ENCODE data around the gene RBAK. TPM values are rescaled to one million over a fixed set of nuclear protein-coding genes. Genes with fewer than 3 reads are reported as not detected.
"Not testable (repeated sequence)": the region's sequence is repeated elsewhere in the genome, so short reads cannot be mapped to it uniquely, and the experiment has no call there.

Gene RBAK
- total RNA-seq, 1 experiment from 2014 or later, result 16.1 TPM

DNA sequence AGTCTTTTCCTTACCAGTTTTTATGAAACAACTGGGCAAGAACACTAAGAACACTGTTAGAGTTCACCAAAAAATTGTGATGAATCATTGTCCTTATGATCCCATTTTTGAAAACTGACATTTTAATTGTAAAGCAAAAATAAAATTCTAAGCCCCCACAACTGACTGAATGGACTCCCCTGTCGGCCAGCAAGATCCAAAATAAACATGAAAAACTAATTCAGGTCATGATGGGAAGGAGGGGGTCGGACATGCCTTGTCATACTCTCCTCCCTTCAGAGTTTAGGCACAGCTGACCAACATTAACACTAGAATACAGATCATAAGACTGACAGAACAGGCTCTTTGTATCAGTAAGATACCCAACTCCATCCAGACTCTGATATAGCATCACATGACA, 2.0 kb upstream of the RBAK start:
- no peak overlapping the region for H3K4me3 Mint-ChIP-seq (ENCODE audit: unreplicated experiment)
- peaks cover 10% of the 10 kb centered on the region for H3K9me3 Mint-ChIP-seq (ENCODE audit: unreplicated experiment)
- CTCF ChIA-PET, result no interaction called here
- intact Hi-C loops (cut with micrococcal nuclease; ENCODE audit: unreplicated experiment), result no loop called here
- no peaks in the 10 kb centered on the region for H3K4me1 Mint-ChIP-seq (ENCODE audit: low read depth, unreplicated experiment)
- no peak overlapping the region for H3K27ac Mint-ChIP-seq (ENCODE audit: unreplicated experiment)
- no peak for DNase-seq
- no peak overlapping the region for H3K4me3 ChIP-seq (ENCODE audit: low read depth, low read length)
- peaks cover 20% of the 10 kb centered on the region for H3K36me3 Mint-ChIP-seq (ENCODE audit: insufficient read depth, unreplicated experiment)
- 0 out of 2 replicates have a peak, but pooled peaks cover 4% of the 10 kb centered on the region for H3K4me1 ChIP-seq
- no peaks in the 10 kb centered on the region for H3K27me3 Mint-ChIP-seq (ENCODE audit: insufficient read depth, unreplicated experiment)
- no TSS peak for BruUV-seq (replicated peaks)
- no peaks in the 10 kb centered on the region for H3K9me3 ChIP-seq
- no peaks in the 10 kb centered on the region for H3K27me3 ChIP-seq (replicated peaks; ENCODE audit: control insufficient read depth, insufficient read depth, low read length)
- POLR2A ChIA-PET, result no interaction called here
- no peak for TF ChIP-seq CTCF (IDR thresholded peaks at IDR 0.05; ENCODE audit: insufficient read depth in 1 of 2, low read depth in 1 of 2, low read length in 1 of 2, severe bottlenecking in 1 of 2, unreplicated experiment in 1 of 2)
- H3K36me3 ChIP-seq (ENCODE audit: control insufficient read depth, insufficient read depth, low read length), result no peaks in the 10 kb centered on the region

- POLR2A ChIA-PET; BruUV-seq (replicated peaks); DNase-seq; H3K9me3 ChIP-seq; H3K27me3 Mint-ChIP-seq (ENCODE audit: insufficient read depth, unreplicated experiment); CTCF ChIA-PET; H3K27me3 ChIP-seq (replicated peaks; ENCODE audit: control insufficient read depth, insufficient read depth, low read length); intact Hi-C loops (cut with micrococcal nuclease; ENCODE audit: unreplicated experiment); H3K36me3 ChIP-seq (ENCODE audit: control insufficient read depth, insufficient read depth, low read length); H3K4me1 Mint-ChIP-seq (ENCODE audit: low read depth, unreplicated experiment); H3K4me1 ChIP-seq: not testable (repeated sequence)
- H3K36me3 Mint-ChIP-seq (ENCODE audit: insufficient read depth, unreplicated experiment), result peaks cover 43% of the 10 kb centered on the region
- peaks cover 20% of the 10 kb centered on the region for H3K9me3 Mint-ChIP-seq (ENCODE audit: unreplicated experiment)
- peak overlapping the region; percentile 81 for H3K27ac Mint-ChIP-seq (ENCODE audit: unreplicated experiment)
- H3K4me3 Mint-ChIP-seq (ENCODE audit: unreplicated experiment), result peak overlapping the region; percentile 89
- peak overlapping the region; percentile 72 for H3K4me3 ChIP-seq (ENCODE audit: low read depth, low read length)
Observed at GRCh38 chr7:5046397-5046732, 705 bp downstream of the RBAK start.

GRCh38 chr7:5047127-5047526, 1.5 kb downstream of the RBAK start:
- POLR2A ChIA-PET; H3K4me1 Mint-ChIP-seq (ENCODE audit: low read depth, unreplicated experiment); H3K36me3 ChIP-seq (ENCODE audit: control insufficient read depth, insufficient read depth, low read length); intact Hi-C loops (cut with micrococcal nuclease; ENCODE audit: unreplicated experiment); H3K9me3 ChIP-seq; H3K27me3 ChIP-seq (replicated peaks; ENCODE audit: control insufficient read depth, insufficient read depth, low read length); BruUV-seq (replicated peaks); H3K27ac Mint-ChIP-seq (ENCODE audit: unreplicated experiment); DNase-seq; H3K4me1 ChIP-seq; H3K27me3 Mint-ChIP-seq (ENCODE audit: insufficient read depth, unreplicated experiment); H3K4me3 ChIP-seq (ENCODE audit: low read depth, low read length): not testable (repeated sequence)
- peaks cover 51% of the 10 kb centered on the region for H3K36me3 Mint-ChIP-seq (ENCODE audit: insufficient read depth, unreplicated experiment)
- peak overlapping the region; percentile 89 for H3K4me3 Mint-ChIP-seq (ENCODE audit: unreplicated experiment)
- CTCF ChIA-PET, result interaction anchor here (0.6 kb wide), 1 partner anchor 358 kb away, joined by 3 read pairs; no protein-coding TSS in a partner anchor
- H3K9me3 Mint-ChIP-seq (ENCODE audit: unreplicated experiment), result peaks cover 28% of the 10 kb centered on the region

- H3K4me3 Mint-ChIP-seq (ENCODE audit: unreplicated experiment), result no peak overlapping the region
Observed at GRCh38 chr7:5050676-5051075, 5.0 kb downstream of the RBAK start.

GRCh38 chr7:5051731-5052130, 6.1 kb downstream of the RBAK start:
- Mint-ChIP-seq H3K9me3 (ENCODE audit: unreplicated experiment) (peaks cover 53% of the 10 kb centered on the region), H3K36me3 (ENCODE audit: insufficient read depth, unreplicated experiment) (peaks cover 83% of the 10 kb centered on the region)
- CTCF ChIA-PET; POLR2A ChIA-PET; H3K4me3 ChIP-seq (ENCODE audit: low read depth, low read length); H3K27me3 Mint-ChIP-seq (ENCODE audit: insufficient read depth, unreplicated experiment); DNase-seq; H3K27me3 ChIP-seq (replicated peaks; ENCODE audit: control insufficient read depth, insufficient read depth, low read length); H3K4me1 ChIP-seq; intact Hi-C loops (cut with micrococcal nuclease; ENCODE audit: unreplicated experiment); H3K9me3 ChIP-seq; H3K4me1 Mint-ChIP-seq (ENCODE audit: low read depth, unreplicated experiment); BruUV-seq (replicated peaks); H3K27ac Mint-ChIP-seq (ENCODE audit: unreplicated experiment); H3K4me3 Mint-ChIP-seq (ENCODE audit: unreplicated experiment); H3K36me3 ChIP-seq (ENCODE audit: control insufficient read depth, insufficient read depth, low read length): not testable (repeated sequence)

More at GRCh38 chr7:5050676-5051075, 5.0 kb downstream of the RBAK start:
- intact Hi-C loops (cut with micrococcal nuclease; ENCODE audit: unreplicated experiment), result no loop called here
- no TSS peak for BruUV-seq (replicated peaks)
- no peaks in the 10 kb centered on the region for H3K27me3 ChIP-seq (replicated peaks; ENCODE audit: control insufficient read depth, insufficient read depth, low read length)
- Mint-ChIP-seq H3K27me3 (ENCODE audit: insufficient read depth, unreplicated experiment) (no peaks in the 10 kb centered on the region), H3K9me3 (ENCODE audit: unreplicated experiment) (peaks cover 44% of the 10 kb centered on the region), H3K27ac (ENCODE audit: unreplicated experiment) (no peak overlapping the region), H3K36me3 (ENCODE audit: insufficient read depth, unreplicated experiment) (peaks cover 82% of the 10 kb centered on the region), H3K4me1 (ENCODE audit: low read depth, unreplicated experiment) (no peaks in the 10 kb centered on the region)
- H3K4me3 ChIP-seq (ENCODE audit: low read depth, low read length), result no peak overlapping the region
- no peak for DNase-seq
- peaks cover 6% of the 10 kb centered on the region; the same call in 1 of the 2 replicates for H3K9me3 ChIP-seq
- CTCF ChIA-PET, result no interaction called here
- no peaks in the 10 kb centered on the region for H3K4me1 ChIP-seq
- POLR2A ChIA-PET, result no interaction called here
- H3K36me3 ChIP-seq (ENCODE audit: control insufficient read depth, insufficient read depth, low read length), result peaks cover 2% of the 10 kb centered on the region
- TF ChIP-seq CTCF (IDR thresholded peaks at IDR 0.05; ENCODE audit: insufficient read depth in 1 of 2, low read depth in 1 of 2, low read length in 1 of 2, severe bottlenecking in 1 of 2, unreplicated experiment in 1 of 2), result no peak

Measured in Caco-2 (cell line).